ENCODE measurements around the gene LDHAL6A. TPM values are rescaled to one million over a fixed set of nuclear protein-coding genes. Genes with fewer than 3 reads are reported as not detected.

The LDHAL6A gene
- total RNA-seq, 2 donors from 2014 or later, result not detected

GRCh38 chr11:18449251-18449650 is 6.4 kb upstream of the LDHAL6A start:
- Histone ChIP-seq H3K9ac (ENCODE audit: extremely low read depth, low read length, poor library complexity, severe bottlenecking) (no peak overlapping the region), H3K36me3 (ENCODE audit: control insufficient read depth, insufficient read depth, low read length) (no peaks in the 10 kb centered on the region), H3K27me3 (ENCODE audit: control insufficient read depth, insufficient read depth, low read length, poor library complexity, severe bottlenecking) (no peaks in the 10 kb centered on the region), H3K4me1 (ENCODE audit: control insufficient read depth, insufficient read depth, low read length) (no peaks in the 10 kb centered on the region), H3K4me3 (ENCODE audit: low read length) (no peak overlapping the region), H3K9me3 (ENCODE audit: control insufficient read depth, low read length) (no peaks in the 10 kb centered on the region), H3K27ac (ENCODE audit: low read depth, low read length) (no peak overlapping the region)
- DNase-seq, result no peak
- Mint-ChIP-seq H3K9me3 (no peaks in the 10 kb centered on the region), H3K4me1 (no peaks in the 10 kb centered on the region), H3K27me3 (ENCODE audit: insufficient read depth) (peaks cover 4% of the 10 kb centered on the region), H3K36me3 (ENCODE audit: low read depth) (no peaks in the 10 kb centered on the region), H3K27ac (peak overlapping the region; percentile 32), H3K4me3 (no peak overlapping the region)
- WGBS, 2 experiments (ENCODE audit: insufficient coverage in 1 of 2, insufficient read length in 1 of 2), result 95% methylated on average over 2 of the region's 3 CpGs; no CpG with 5 or more reads in 1 of the 2 experiments
- TF ChIP-seq CTCF (conservative IDR thresholded peaks at IDR 0.05), result no peak

GRCh38 chr11:18452927-18453326 is 2.7 kb upstream of the LDHAL6A start:
- Mint-ChIP-seq H3K27me3 (ENCODE audit: insufficient read depth) (peaks cover 24% of the 10 kb centered on the region), H3K4me1 (peaks cover 3% of the 10 kb centered on the region), H3K27ac (no peak overlapping the region), H3K36me3 (ENCODE audit: low read depth) (no peaks in the 10 kb centered on the region), H3K9me3 (no peaks in the 10 kb centered on the region), H3K4me3 (no peak overlapping the region)
- H3K27me3 ChIP-seq (ENCODE audit: control insufficient read depth, insufficient read depth, low read length, poor library complexity, severe bottlenecking), result no peaks in the 10 kb centered on the region
- H3K36me3 ChIP-seq (ENCODE audit: control insufficient read depth, insufficient read depth, low read length), result no peaks in the 10 kb centered on the region
- H3K4me3 ChIP-seq (ENCODE audit: low read length), result no peak overlapping the region
- H3K27ac ChIP-seq (ENCODE audit: low read depth, low read length), result no peak overlapping the region
- no peaks in the 10 kb centered on the region for H3K4me1 ChIP-seq (ENCODE audit: control insufficient read depth, insufficient read depth, low read length)
- no peak for TF ChIP-seq CTCF (conservative IDR thresholded peaks at IDR 0.05)
- H3K9ac ChIP-seq (ENCODE audit: extremely low read depth, low read length, poor library complexity, severe bottlenecking), result no peak overlapping the region
- H3K9me3 ChIP-seq (ENCODE audit: control insufficient read depth, low read length), result no peaks in the 10 kb centered on the region
- 70 to 83% methylated on average over 2 of the region's 2 CpGs for WGBS, 2 experiments (ENCODE audit: insufficient coverage in 1 of 2, insufficient read length in 1 of 2)
- DNase-seq, result no peak

GRCh38 chr11:18457450-18457849 is 1.8 kb downstream of the LDHAL6A start:
- Mint-ChIP-seq H3K27ac (no peak overlapping the region), H3K4me3 (no peak overlapping the region), H3K9me3 (no peaks in the 10 kb centered on the region), H3K27me3 (ENCODE audit: insufficient read depth) (peaks cover 24% of the 10 kb centered on the region), H3K4me1 (peaks cover 6% of the 10 kb centered on the region), H3K36me3 (ENCODE audit: low read depth) (no peaks in the 10 kb centered on the region)
- no peaks in the 10 kb centered on the region for H3K9me3 ChIP-seq (ENCODE audit: control insufficient read depth, low read length)
- H3K4me1 ChIP-seq (ENCODE audit: control insufficient read depth, insufficient read depth, low read length), result no peaks in the 10 kb centered on the region
- H3K27me3 ChIP-seq (ENCODE audit: control insufficient read depth, insufficient read depth, low read length, poor library complexity, severe bottlenecking), result no peaks in the 10 kb centered on the region
- no peak overlapping the region for H3K27ac ChIP-seq (ENCODE audit: low read depth, low read length)
- WGBS, 2 experiments (ENCODE audit: insufficient coverage in 1 of 2, insufficient read length in 1 of 2), result 58 to 69% methylated on average over 3 of the region's 3 CpGs
- H3K4me3 ChIP-seq (ENCODE audit: low read length), result no peak overlapping the region
- H3K36me3 ChIP-seq (ENCODE audit: control insufficient read depth, insufficient read depth, low read length), result no peaks in the 10 kb centered on the region
- TF ChIP-seq CTCF (conservative IDR thresholded peaks at IDR 0.05), result no peak
- no peak overlapping the region for H3K9ac ChIP-seq (ENCODE audit: extremely low read depth, low read length, poor library complexity, severe bottlenecking)
- DNase-seq, result no peak

All from endodermal cell (in vitro differentiated cells).